HG03159 (cell line): ENCODE data around the gene IPPK.

Source experiments
- ATAC-seq: cut with Tn5 transposase; IDR thresholded peaks from one replicate; pipeline ENCODE4 v1.9.1; 2021; ENCODE audit warnings: mild to moderate bottlenecking, moderate library complexity; ENCODE audit not compliant: unreplicated experiment

The IPPK gene

DNA sequence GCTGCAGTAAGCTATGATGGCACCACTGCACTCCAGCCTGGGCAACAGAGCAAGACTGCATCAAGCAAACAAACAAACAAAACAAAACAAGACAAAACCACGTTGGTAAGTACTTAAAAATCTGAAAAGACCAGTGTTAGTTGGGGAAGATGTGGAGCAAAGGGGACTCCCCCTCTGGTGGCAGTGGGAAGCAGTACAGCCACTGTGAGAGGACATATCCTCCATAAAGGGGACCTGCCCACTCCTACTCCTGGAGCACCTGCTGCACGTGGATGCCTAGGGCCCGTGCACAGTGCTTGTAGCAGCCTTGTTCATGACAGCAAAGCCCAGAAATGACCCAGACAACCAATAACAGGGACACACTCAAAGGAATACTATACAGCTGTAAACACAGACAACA is 17.0 kb upstream of the IPPK start:
- no peak for ATAC-seq

- ATAC-seq: no peak
Measured at GRCh38 chr9:92685022-92685421, 15.1 kb upstream of the IPPK start.

GRCh38 chr9:92682269-92682668 is 12.3 kb upstream of the IPPK start:
- ATAC-seq: no peak

GRCh38 chr9:92680166-92681119 is 10.5 kb upstream of the IPPK start:
- ATAC-seq: no peak

DNA sequence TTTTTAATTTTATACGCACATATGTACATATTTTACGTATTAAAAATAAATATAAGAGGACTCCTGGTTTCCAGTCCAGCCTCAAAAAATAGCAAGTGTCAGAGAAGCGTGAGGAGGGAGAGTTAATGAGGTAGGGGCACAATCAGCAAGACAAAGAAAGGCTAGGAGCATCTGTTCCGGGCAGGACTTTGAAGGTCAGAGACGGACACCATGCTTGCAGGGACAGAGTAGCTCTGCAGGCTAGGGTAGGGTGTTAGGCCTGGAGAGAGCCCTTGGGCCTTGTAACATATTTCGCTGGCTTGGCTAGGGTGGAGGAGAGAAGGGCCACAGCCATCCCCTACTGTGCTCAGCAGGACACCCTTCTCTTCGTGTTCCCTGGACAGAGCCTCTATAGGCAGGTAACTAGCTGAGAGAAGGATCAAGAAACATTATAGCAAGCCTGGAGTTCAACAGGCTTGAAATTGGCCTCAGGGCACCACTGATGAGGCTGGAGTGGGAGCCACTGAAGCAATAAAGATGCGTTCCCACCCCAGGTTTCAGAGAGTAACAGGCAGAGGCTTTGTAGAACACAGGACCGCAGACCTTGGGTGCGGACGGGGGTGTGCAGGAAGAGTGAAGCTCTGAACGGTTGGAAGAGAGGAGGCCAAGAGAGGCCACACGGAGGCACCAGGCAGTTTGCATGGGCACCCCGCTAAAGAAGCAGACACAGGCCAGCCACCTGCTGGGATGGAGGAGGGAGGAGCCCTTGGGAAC is 9.7 kb upstream of the IPPK start:
- no peak for ATAC-seq

- ATAC-seq: no peak
Measured at GRCh38 chr9:92671323-92671722, 1.4 kb upstream of the IPPK start.

GRCh38 chr9:92669527-92669889 is 423 bp downstream of the IPPK start:
- peak; percentile 7 for ATAC-seq

DNA sequence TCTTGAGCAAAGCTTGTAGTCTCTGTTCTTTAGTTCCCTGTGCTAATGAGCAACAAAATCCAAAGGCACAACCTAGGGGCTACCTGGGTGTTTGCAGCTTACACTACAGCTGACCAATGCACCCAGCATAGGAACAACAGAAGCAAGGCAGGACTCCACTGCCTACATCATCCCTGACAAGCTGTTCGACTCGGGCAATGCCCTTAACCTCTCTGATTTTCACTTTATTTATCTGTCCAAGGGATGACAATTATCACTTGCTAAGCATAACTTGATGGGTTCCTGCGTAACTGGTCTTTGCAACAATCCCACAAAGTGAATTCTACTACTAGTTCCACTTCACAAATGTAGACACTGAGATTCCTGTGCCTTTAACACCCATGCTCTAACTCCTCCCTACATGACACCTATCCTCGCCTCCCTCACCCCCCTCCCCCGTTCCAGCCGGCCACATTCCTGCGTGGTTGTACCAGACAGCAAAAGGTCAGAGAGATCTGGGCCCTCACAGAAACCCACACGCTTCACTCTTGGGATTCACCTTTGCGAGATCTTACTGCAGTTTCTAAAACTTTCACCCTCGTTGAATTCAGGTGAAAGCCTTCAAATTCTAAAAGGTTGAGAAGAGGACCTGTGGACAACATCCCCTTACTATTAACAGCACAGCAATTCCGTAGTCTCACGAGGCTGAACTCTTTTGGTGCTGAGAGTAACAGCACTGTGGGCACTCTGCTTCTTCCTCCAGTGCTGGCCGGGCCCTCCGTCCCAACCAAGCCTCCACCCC is 995 bp downstream of the IPPK start:
- no peak for ATAC-seq

DNA sequence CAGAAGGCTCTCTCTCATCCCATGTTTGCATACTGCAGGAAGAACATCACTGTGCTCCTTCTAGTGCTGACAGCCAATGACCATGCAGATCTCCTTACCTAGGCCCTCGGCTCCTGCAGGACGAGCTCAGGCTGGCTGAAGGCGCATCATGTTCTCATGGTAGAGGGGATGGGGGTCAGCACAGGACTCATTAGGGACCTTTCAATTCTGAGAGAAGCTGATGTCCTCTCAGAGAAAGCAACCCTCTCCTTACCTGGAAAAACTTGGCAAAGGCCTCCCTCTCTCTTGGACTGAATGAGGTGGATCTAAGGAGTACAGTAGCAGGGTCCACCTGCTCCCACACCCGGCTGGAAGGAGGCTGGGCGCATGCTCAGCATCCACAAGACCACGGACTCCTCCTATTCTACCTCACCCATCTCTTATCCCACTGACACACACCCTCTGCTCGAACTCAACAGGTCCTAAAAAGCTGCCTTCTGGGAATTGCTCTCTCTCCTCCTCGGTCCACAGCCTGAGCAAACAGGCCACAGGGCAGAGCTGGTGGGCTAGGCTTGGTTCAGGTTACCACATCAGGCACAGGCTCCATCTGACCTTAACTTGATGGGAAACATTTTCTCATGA is 2.9 kb downstream of the IPPK start:
- ATAC-seq: no peak

GRCh38 chr9:92666236-92666635 is 3.7 kb downstream of the IPPK start:
- no peak for ATAC-seq

- no peak for ATAC-seq
Measured at GRCh38 chr9:92665836-92666235, 4.1 kb downstream of the IPPK start.

DNA sequence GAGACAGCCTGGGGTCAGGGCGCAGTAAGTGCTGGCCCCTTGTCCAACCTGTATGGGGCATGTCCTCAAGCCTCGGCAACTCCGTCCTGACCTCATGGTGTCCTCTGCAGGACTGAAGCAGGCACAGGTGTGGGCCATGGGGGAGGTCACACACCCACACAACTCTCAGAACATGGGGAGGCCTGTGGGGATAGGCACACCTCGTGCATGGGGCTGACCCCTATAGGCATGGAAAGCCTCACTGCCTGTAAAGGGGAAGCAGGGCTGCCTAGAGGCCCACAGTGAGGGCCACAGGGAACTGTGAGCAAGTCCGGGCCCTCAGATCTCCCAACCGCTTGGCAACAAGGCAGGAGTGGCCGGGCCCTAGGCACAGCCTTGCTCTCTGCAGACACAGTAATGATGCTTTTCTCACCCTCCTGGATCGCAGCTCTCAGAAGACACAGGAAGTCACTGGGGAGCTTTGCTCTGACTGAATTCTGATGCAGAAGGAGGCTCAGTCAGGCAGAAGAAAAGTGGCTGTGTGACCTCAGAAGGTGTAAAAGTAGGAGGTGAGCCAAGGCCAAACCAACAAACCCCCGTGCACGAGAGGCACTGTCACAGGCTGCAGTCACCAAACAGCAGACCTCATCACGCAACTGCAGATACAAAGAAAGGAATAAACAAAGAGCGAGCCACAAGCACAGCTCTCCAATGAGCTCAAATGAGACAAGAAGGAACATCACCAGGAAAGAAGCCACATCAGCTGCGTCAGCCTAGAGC is 5.4 kb downstream of the IPPK start:
- no peak for ATAC-seq

GRCh38 chr9:92663951-92664350 is 6.0 kb downstream of the IPPK start:
- ATAC-seq: no peak

GRCh38 chr9:92663126-92663525 is 6.8 kb downstream of the IPPK start:
- no peak for ATAC-seq

- no peak for ATAC-seq
Measured at GRCh38 chr9:92661743-92662142, 8.2 kb downstream of the IPPK start.

- no peak for ATAC-seq
Measured at GRCh38 chr9:92661127-92661526, 8.8 kb downstream of the IPPK start.

DNA sequence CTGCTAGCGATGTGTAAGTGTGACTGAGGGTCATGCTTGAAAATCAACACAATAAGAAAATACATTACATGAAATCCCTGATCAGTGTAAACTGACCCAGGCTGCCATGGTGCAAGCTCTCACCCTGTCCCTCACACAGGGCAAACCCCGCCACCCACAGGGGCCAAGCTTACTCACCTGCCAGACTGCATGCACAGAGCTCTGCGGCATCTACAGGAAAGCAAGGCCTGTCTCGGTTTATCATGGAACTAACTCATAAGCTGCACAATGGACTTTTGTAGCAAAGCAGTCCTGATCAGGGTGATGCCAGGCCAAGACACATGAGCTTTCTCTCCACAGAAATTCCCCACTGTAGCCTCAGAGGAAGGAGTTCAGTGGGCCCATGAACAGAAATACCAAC is 9.7 kb downstream of the IPPK start:
- ATAC-seq: no peak

- ATAC-seq: no peak
Measured at GRCh38 chr9:92659601-92660000, 10.3 kb downstream of the IPPK start.

DNA sequence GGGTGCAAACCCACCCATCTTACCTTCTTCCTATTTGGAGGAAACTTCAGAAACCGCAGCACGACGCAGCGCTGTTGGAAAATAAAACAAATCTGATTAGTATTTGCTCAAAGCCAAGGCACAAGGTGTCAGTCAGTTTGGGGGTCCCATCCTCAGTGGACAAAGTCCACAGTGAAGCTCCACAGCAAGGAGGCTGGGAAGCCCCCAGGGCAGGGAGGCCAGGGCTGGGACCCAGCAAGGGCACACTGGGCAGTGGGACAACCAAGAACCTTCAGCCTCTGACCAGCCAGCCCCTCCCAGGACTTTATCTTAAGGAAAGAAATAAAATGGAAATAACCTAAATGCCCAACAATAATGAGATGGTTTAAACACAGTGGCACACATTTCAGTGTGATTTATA is 11.3 kb downstream of the IPPK start:
- ATAC-seq: no peak

DNA sequence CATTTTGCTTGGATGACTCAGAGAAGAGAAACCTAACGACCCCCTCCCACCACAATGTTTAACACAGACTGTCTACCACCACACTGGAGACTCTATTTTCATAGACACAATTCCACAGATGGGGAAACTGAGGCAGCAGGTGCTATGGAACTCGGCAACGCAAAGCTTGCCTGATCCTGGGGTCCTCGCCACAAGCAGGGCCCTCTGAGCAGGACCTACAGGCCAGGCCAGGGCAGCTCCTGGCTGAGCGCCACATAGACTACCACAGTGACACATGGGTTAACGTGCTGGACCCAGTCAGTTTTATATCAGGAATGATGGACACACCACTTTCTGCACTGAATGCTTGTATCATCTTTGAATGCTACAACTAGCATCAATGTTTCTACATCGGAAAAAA is 11.8 kb downstream of the IPPK start:
- no peak for ATAC-seq
